IPS-NIHi7 (cell line): Measurements from ENCODE around the gene WDR5B.
A peak's percentile ranks its signal among the peaks of the same experiment; 100 is the strongest.

Source experiments
- DNase-seq: peaks from one replicate; pipeline ENCODE4 v3.0.0; 2012; ENCODE audit warnings: mixed read lengths; ENCODE audit errors: extremely low spot score

Gene WDR5B

GRCh38 chr3:122409446-122409845 is 6.4 kb downstream of the WDR5B start:
- no peak for DNase-seq

DNA sequence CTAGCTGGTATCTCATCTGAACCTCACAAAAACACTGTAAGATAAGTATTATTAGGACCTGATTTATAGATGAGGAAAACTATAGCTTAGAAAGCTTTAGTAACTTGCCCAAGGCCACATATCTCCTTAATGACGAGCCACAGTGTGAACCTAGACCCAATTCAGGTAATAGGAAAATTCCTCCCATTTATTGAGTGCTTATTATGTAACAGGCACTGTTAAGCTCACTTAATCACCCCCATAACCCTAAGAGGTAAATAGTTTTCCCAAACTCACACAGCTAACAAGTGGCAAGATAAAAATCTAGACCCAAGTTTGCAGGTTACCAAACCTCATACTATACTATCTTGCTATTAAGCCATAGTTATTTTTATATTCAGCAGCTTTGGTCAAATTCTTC is 7.9 kb downstream of the WDR5B start:
- DNase-seq: no peak

DNA sequence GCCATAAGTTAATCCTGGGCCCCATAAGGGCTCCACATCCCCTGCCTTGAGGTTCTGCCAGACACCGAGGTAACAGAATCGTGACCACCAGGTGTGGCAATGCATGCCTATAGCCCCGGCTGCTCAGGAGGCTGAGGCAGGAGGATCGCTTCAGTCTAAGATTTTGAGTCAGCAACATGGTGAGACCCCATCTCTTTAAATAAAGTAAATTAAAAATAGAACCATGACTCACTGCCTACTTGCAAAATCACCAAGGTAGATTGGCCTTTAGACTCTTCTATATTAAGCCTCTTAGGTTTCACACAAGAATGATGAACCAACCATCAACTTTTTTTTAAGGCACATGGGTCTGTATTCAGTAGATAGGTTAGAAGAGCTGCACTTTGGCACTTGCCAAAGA is 9.7 kb downstream of the WDR5B start:
- DNase-seq: no peak

DNA sequence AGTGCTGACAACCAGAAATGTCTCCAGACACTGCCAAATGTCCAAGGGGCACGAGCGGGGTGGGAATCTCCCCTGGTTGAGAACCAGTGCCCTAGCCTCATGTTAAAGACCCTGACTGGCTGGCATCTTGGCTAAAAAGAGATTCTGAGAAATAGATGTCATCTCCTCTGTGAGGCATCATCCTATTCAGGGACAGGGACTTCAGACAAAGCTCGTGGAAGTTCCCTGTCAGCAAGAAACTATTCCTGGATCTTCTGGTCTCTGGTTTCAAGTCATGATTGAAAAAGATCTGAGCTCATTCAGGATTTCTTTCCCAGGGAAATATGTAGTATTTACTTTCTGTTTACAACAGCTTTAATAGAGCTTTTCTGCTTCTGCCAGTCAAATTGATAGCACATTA is 10.8 kb downstream of the WDR5B start:
- DNase-seq: no peak

DNA sequence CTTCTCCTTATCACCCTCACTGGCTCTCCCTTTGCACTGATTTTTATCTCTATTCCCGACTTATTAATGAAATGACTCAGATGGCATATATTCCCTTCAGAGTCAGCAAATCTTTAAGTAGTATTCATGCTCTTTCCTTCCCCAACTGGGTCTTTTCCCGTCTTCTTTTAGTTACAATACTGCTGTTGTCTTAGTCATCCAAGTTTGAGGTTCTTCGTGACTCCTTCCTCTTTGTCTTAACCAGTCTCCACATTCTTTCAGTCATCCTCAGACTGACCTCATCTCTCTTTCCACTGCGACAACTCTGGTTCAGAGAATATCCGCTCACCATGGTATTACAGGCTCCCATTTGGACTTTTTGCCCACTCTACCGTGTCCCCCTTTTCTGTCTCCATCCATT is 12.4 kb downstream of the WDR5B start:
- no peak for DNase-seq

GRCh38 chr3:122398920-122399319 is 16.9 kb downstream of the WDR5B start:
- DNase-seq: no peak

DNA sequence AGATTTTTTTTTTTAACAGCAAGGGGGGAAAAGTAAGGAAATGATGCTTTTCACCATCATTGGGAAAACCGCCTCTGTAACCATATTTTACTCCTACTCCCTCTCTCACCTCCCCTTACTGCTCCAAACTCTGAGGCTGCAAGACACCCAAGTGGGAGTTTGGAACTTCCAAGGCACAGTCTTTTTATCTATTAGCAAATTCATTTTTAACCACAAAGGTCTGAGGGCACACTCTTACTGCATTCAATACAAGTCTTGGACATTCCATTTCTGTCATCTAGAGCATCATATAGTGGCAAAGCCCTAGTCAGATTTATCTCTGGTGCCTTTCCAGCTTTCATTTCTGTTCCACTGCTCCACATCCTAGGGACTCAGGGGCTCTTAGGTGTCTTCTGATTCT is 18.7 kb downstream of the WDR5B start:
- no peak for DNase-seq

DNA sequence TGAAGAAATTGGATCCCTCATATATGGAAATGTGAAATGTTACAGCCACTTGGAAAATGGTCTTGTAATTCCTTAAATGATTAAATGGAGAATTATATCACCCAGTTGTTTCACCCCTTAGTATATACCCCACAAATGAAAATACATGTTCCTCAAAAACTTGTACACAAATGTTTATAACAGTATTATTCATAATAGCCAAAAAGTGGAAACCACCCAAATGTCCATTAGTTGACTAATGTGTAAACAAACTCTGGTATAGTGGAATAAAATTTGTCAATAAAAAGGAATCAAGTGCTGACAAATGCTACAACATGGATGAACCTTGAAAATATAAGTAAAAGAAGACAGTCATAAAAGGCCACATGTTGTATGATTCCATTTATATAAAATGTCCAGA is 19.4 kb downstream of the WDR5B start:
- DNase-seq: no peak

DNA sequence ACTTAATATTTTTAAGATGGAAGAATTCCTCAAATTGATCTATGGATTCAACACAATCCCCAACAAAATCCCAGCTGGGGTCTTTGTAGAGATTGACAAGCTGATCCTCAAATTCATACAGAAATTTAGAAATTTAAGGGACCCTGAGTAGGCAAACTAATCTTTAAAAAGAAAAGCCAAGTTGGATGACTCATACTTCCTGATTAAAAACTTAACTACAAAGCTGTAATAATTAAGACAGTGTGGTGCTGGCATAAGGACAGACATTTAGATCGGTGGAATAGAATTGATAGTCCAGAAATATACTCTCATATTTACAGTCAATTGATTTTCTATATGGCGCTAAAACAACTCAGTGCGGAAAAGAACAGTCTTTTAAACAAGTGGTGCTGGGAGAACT is 20.3 kb downstream of the WDR5B start:
- DNase-seq: no peak

GRCh38 chr3:122394173-122394572 is 21.7 kb downstream of the WDR5B start:
- DNase-seq: no peak

DNA sequence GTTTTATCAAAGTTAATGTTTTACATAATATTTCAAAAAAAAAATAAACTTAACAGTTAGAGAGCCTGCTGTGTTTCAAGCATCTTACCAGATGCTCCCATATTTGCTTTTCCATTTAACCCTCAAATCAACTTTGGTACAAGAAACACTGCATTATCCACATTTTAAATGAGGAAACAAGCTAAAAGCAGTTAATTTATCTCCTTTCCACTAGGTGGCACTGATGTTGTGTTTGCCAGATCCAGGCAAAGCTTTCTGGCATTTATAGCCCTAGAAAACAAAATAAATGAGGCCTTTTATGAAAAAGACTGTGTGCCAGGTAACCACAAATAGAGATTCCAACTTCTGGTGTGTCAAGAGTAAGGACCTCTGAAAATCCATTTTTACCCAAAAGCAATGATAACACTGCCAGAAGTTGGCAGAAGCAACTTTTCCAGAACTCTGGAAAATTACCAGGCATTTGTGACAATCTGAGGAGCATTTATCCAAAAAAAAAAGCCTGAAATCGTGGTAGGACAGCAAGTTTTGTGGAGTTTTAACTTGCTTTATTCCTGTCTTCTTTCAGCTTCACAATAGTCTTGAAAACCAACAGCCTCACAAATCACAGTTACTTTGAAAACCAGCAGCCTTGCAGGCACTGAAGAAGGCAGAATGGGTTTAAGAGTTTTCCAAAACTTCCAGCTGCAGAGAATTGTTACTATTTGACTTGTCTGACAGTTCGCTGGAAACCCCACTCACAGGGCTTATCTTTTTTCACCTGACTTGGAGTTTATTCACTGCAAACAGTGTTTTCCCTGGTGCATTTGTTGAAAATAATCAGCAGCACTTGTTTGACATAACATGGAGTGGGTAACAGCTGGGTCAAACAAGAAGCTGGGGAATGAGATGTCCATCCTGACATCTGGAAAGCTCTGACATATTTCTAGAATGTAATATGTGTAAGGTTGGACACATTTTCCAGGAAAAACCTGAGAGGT is 22.7 kb downstream of the WDR5B start:
- peak; percentile 43 for DNase-seq

DNA sequence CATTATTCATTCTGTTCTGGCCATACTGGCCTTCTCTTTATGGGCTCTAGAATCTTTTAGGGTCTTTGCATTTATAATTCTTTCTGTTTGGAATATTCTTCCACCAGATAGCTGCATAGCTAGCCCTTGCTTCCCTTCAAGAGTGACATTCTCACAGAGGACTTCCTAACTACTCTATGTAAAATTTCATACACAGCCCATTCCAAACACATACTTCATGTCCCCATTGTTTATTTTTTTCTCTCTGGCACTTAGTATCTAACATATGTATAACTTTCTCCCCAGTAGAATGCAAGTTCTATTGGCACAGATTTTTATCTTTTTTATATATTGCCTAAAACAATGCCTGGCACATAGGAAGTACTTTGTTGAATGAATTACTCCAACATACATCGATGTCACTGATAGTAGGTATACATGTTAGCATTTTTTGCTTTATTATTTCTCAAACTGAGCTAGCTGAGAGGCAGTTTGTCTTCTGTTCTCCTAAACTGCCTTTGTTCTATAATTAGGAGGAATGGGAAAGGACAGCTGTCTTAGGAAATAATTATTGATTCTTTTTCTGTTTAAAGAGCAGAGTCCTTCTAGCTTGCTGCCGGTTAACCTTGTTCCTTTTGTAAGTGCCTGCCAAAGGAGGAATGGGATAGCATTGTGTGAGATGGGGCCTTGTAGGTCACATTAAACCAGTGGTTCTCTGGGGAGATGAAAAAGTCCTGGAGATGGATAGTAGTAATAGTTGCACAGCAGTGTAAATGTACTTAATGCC is 24.0 kb downstream of the WDR5B start:
- no peak for DNase-seq

GRCh38 chr3:122390665-122391064 is 25.2 kb downstream of the WDR5B start:
- DNase-seq: no peak

- DNase-seq: no peak
Observed at GRCh38 chr3:122389892-122390291, 26.0 kb downstream of the WDR5B start.

DNA sequence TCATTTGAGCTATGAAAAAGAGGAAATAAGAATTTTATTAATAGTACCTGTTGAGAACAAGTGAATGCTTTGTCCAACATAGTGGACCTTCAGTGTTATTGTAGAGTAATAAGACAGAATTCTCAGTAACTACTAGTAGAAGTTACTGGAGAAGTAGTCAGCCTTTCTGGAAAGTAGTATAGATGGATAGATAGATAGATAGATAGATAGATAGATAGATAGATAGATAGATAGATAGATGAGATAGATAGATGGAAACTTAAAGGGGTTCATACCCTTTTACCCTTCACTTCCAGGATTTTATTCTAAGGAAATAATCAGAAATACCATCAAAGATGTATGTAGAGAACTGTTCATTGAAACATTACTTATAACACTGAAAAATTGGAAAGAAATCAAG is 26.7 kb downstream of the WDR5B start:
- no peak for DNase-seq

GRCh38 chr3:122387709-122388108 is 28.2 kb downstream of the WDR5B start:
- DNase-seq: no peak

DNA sequence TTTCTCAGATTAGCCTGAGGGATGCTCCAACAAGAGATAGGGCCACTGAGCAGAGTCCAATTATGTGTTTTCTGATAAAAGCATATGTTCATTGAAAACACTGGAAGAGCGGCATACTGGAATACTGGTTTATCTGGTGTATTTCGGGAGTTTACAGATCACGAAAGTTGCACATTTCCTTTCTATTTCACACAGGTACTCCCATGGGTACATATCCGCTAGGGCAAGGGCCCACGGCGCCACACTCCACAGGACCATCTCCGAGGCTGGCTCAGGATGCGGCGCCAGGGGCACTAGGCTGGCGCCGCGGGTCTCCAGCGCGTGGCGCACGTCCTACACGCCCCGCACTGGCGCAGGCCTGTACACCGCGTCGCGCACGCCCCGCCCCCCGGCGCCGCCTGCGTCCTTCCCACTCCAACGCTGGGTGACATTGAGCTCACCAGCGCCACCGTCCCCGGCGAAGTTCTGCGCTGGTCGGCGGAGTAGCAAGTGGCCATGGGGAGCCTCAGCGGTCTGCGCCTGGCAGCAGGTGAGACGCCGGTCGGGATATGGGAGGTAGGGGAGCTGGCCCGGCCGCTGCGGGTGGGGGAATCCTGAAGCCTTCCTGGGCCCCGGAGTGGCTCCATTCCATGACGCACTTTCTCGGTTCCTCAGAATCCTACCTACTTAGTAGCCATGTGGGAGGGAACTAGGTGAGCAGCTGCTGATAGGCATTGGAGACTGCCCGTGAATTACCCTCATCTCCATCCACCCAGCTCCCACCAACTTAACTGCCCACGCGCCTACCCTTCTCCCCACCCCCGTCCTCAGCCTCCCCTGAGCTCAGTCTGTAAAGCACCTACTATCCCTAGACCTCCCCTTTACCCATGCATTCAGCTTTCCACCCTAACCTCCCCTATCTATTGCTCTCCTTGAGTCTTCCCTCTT is 31.8 kb downstream of the WDR5B start, which contains the start of gene FAM162A:
TSS of gene FAM162A (plus strand) at position 412 of the 927 bp plus-strand sequence. CDS start at position 496, 84 bp downstream.
- peak; percentile 92 for DNase-seq

DNA sequence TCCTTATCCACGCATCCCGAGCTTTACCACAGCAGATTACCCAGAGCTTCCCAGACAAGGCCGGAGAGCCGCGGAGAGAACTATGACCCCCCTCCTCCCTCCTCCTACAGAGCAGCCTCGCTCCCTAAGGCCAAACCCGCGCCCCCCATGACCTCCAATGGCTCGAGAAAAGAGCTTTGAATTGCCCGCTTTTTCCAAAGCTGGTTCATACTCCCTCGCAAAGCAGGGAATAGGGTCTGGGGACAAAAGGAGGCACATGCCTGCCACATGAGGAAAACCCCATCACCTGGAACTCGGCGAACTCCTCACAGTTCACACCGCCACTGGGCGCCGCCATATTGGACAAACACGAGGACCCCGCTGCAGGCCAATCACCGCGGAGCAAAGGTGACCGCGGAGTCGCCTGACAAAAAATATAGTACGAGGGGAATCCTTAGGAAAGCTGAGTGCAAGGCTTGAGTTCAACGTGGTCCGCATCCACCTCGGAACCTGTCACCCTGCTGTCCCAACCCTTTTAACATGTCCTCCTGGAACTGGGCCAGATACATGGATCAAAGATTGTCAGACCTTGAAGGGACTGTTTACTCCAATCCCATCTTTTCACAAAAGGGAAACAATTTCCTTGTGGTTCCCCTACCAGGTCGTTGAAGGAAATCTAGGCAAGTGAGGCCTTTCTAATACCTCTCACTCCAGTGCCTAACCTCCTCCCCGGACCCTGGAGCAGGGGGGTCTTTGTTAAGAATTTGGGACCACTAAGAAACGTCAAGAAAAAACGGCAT is 32.8 kb downstream of the WDR5B start, which contains the start of gene MIX23:
TSS of gene MIX23 (minus strand) at position 344 of the 779 bp plus-strand sequence. CDS start at position 337, 7 bp downstream.
- peak; percentile 89 for DNase-seq

- DNase-seq: no peak
Observed at GRCh38 chr3:122377975-122378374, 37.9 kb downstream of the WDR5B start.

DNA sequence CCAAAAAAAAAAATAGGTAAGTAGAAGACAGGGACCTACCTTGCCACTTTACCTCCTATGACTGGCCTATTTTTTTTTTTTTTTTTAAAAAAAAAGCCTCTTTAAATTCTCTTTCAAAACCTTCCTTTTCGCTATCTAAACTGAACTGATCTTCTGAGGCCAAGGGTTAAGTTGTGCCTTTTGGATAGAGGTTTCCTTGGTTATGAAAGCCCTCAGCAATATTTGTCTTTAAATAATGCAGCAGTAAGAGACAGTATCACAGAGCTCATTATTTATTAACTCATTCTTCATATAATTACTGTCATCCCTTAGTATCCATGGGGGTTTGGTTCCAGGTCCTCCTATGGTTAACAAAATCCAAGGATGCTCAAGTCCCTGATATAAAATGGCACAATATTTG is 41.8 kb downstream of the WDR5B start:
- DNase-seq: no peak

DNA sequence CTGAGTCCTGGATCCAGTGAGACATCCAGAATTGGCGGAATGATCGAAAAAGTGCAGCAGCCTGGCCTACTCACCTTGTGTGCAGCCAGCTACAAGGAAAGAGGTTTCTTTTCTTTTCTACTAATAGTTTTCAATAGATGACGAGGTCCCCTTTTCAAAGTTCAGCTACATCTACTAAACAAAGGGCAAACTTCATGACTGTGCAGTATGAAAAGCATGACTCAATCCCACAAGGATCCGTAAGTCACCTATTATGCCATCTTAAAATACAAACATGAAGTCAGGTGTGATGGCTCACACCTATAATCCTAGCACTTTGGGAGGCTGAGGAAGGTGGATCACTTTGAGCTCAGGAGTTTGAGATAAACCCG is 49.5 kb downstream of the WDR5B start:
- DNase-seq: no peak
